ENCODE results near the gene ARHGAP10. TPM values are rescaled to one million over a fixed set of nuclear protein-coding genes. Genes with fewer than 3 reads are reported as not detected.

ARHGAP10 gene
- total RNA-seq, 1 donor from 2014 or later: 28.0 TPM

- peaks cover 27% of the 10 kb centered on the region for H3K4me1 Mint-ChIP-seq (ENCODE audit: low read depth, unreplicated experiment)
- no peak overlapping the region for H2AFZ ChIP-seq (ENCODE audit: low read depth, low read length)
- no peak overlapping the region for H3K27ac Mint-ChIP-seq (ENCODE audit: unreplicated experiment)
- H3K36me3 Mint-ChIP-seq (ENCODE audit: low read depth, unreplicated experiment): peaks cover 7% of the 10 kb centered on the region
- TF ChIP-seq EZH2 (IDR thresholded peaks at IDR 0.05; ENCODE audit: insufficient read depth, low read length) (no peak), CTCF (IDR thresholded peaks at IDR 0.05; ENCODE audit: insufficient read depth, low read depth, low read length) (no peak)
- no peak overlapping the region for H3K4me2 ChIP-seq (ENCODE audit: low read length)
- no peaks in the 10 kb centered on the region for H3K4me1 ChIP-seq (ENCODE audit: insufficient read depth, low read length)
- no peak for FAIRE-seq
- H3K27me3 ChIP-seq (ENCODE audit: insufficient read depth, low read length): no peaks in the 10 kb centered on the region
- no peak overlapping the region for H3K4me3 ChIP-seq (ENCODE audit: insufficient read depth, low read depth, low read length)
- no peak overlapping the region for H3K27ac ChIP-seq (ENCODE audit: low read depth, low read length)
- no peaks in the 10 kb centered on the region for H3K27me3 Mint-ChIP-seq (ENCODE audit: low read depth, unreplicated experiment)
- peaks cover 28% of the 10 kb centered on the region for H4K20me1 ChIP-seq (ENCODE audit: insufficient read depth, low read length)
- peaks cover 7% of the 10 kb centered on the region for H3K79me2 ChIP-seq (ENCODE audit: insufficient read depth, low read length)
- no peaks in the 10 kb centered on the region for H3K9me3 Mint-ChIP-seq (ENCODE audit: unreplicated experiment)
- no peaks in the 10 kb centered on the region for H3K9me3 ChIP-seq (ENCODE audit: insufficient read depth, low read depth, low read length)
- no peak overlapping the region for H3K9ac ChIP-seq (ENCODE audit: low read length)
- no peaks in the 10 kb centered on the region for H3K36me3 ChIP-seq (ENCODE audit: insufficient read depth, low read length)
- DNase-seq (ENCODE audit: low read depth): no peak
- no peak overlapping the region for H3K4me3 Mint-ChIP-seq (ENCODE audit: unreplicated experiment)
These were observed 327.8 kb downstream of the ARHGAP10 start for GRCh38 chr4:148059617-148060180.

GRCh38 chr4:148060264-148061140 is 328.6 kb downstream of the ARHGAP10 start:
- no peak overlapping the region for H3K4me3 Mint-ChIP-seq (ENCODE audit: unreplicated experiment)
- Histone ChIP-seq H3K4me1 (ENCODE audit: insufficient read depth, low read length) (no peaks in the 10 kb centered on the region), H3K27ac (ENCODE audit: low read depth, low read length) (no peak overlapping the region), H3K9ac (ENCODE audit: low read length) (no peak overlapping the region), H2AFZ (ENCODE audit: low read depth, low read length) (no peak overlapping the region), H4K20me1 (ENCODE audit: insufficient read depth, low read length) (peaks cover 28% of the 10 kb centered on the region), H3K27me3 (ENCODE audit: insufficient read depth, low read length) (no peaks in the 10 kb centered on the region), H3K4me3 (ENCODE audit: insufficient read depth, low read depth, low read length) (no peak overlapping the region), H3K36me3 (ENCODE audit: insufficient read depth, low read length) (no peaks in the 10 kb centered on the region), H3K79me2 (ENCODE audit: insufficient read depth, low read length) (peaks cover 7% of the 10 kb centered on the region), H3K4me2 (ENCODE audit: low read length) (no peak overlapping the region), H3K9me3 (ENCODE audit: insufficient read depth, low read depth, low read length) (no peaks in the 10 kb centered on the region)
- no peaks in the 10 kb centered on the region for H3K27me3 Mint-ChIP-seq (ENCODE audit: low read depth, unreplicated experiment)
- FAIRE-seq: no peak
- H3K9me3 Mint-ChIP-seq (ENCODE audit: unreplicated experiment): no peaks in the 10 kb centered on the region
- DNase-seq (ENCODE audit: low read depth): no peak
- H3K27ac Mint-ChIP-seq (ENCODE audit: unreplicated experiment): no peak overlapping the region
- TF ChIP-seq CTCF (IDR thresholded peaks at IDR 0.05; ENCODE audit: insufficient read depth, low read depth, low read length) (no peak), EZH2 (IDR thresholded peaks at IDR 0.05; ENCODE audit: insufficient read depth, low read length) (no peak)
- peaks cover 8% of the 10 kb centered on the region for H3K36me3 Mint-ChIP-seq (ENCODE audit: low read depth, unreplicated experiment)
- peaks cover 33% of the 10 kb centered on the region for H3K4me1 Mint-ChIP-seq (ENCODE audit: low read depth, unreplicated experiment)

- no peak overlapping the region for H3K27ac ChIP-seq (ENCODE audit: low read depth, low read length)
- no peaks in the 10 kb centered on the region for H3K27me3 ChIP-seq (ENCODE audit: insufficient read depth, low read length)
- no peak overlapping the region for H3K4me2 ChIP-seq (ENCODE audit: low read length)
- H3K4me3 ChIP-seq (ENCODE audit: insufficient read depth, low read depth, low read length): no peak overlapping the region
- H3K36me3 ChIP-seq (ENCODE audit: insufficient read depth, low read length): no peaks in the 10 kb centered on the region
- no peak for FAIRE-seq
- H3K9ac ChIP-seq (ENCODE audit: low read length): no peak overlapping the region
- H3K27me3 Mint-ChIP-seq (ENCODE audit: low read depth, unreplicated experiment): no peaks in the 10 kb centered on the region
- peaks cover 9% of the 10 kb centered on the region for H3K36me3 Mint-ChIP-seq (ENCODE audit: low read depth, unreplicated experiment)
- H2AFZ ChIP-seq (ENCODE audit: low read depth, low read length): no peak overlapping the region
- DNase-seq (ENCODE audit: low read depth): no peak
- no peak overlapping the region for H3K4me3 Mint-ChIP-seq (ENCODE audit: unreplicated experiment)
- H3K4me1 Mint-ChIP-seq (ENCODE audit: low read depth, unreplicated experiment): peaks cover 33% of the 10 kb centered on the region
- H4K20me1 ChIP-seq (ENCODE audit: insufficient read depth, low read length): peaks cover 30% of the 10 kb centered on the region
- no peak overlapping the region for H3K27ac Mint-ChIP-seq (ENCODE audit: unreplicated experiment)
- H3K9me3 Mint-ChIP-seq (ENCODE audit: unreplicated experiment): no peaks in the 10 kb centered on the region
- no peaks in the 10 kb centered on the region for H3K4me1 ChIP-seq (ENCODE audit: insufficient read depth, low read length)
- TF ChIP-seq EZH2 (IDR thresholded peaks at IDR 0.05; ENCODE audit: insufficient read depth, low read length): no peak
- no peaks in the 10 kb centered on the region for H3K9me3 ChIP-seq (ENCODE audit: insufficient read depth, low read depth, low read length)
- peaks cover 7% of the 10 kb centered on the region for H3K79me2 ChIP-seq (ENCODE audit: insufficient read depth, low read length)
These were observed 329.2 kb downstream of the ARHGAP10 start for GRCh38 chr4:148061141-148061481.

All from astrocyte (in vitro differentiated cells and primary cell).